ENCODE data around the gene MAP2K7. TPM values are rescaled to one million over a fixed set of nuclear protein-coding genes. Genes with fewer than 3 reads are reported as not detected.

MAP2K7 gene
- total RNA-seq, 1 experiment from 2014 or later, result 54.0 TPM

- H3K4me1 ChIP-seq (replicated peaks; ENCODE audit: insufficient read depth), result peaks cover 23% of the 10 kb centered on the region
- ChIA-PET POLR2A (ENCODE audit: unreplicated experiment) (no interaction called here), CTCF (no interaction called here)
- DNase-seq, result no peak
- H3K9me2 ChIP-seq (ENCODE audit: insufficient read depth), result no peaks in the 10 kb centered on the region
- H3K4me3 ChIP-seq, result no peak overlapping the region
- H3K9me3 ChIP-seq (ENCODE audit: insufficient read depth, low read depth), result no peaks in the 10 kb centered on the region
- H3K36me3 ChIP-seq (ENCODE audit: low read depth), result no peaks in the 10 kb centered on the region
- no peak for TF ChIP-seq EZH2 (IDR thresholded peaks at IDR 0.05; ENCODE audit: low read depth)
- no peak for TF ChIP-seq CTCF (conservative IDR thresholded peaks at IDR 0.05)
- H3K27me3 ChIP-seq (ENCODE audit: insufficient read depth, low read depth), result peaks cover 2% of the 10 kb centered on the region
- intact Hi-C loops (cut with micrococcal nuclease; ENCODE audit: unreplicated experiment), result loop anchor here (2.0 to 10.0 kb wide), 2 partner anchors 51 to 247 kb away; partner anchors contain the start of gene MCEMP1
- H2AFZ ChIP-seq, result no peak overlapping the region
- H3K79me2 ChIP-seq (ENCODE audit: low read depth), result 0 out of 2 replicates have a peak, but pooled peaks cover 5% of the 10 kb centered on the region
- H3K27ac ChIP-seq, result no peak overlapping the region
- no TSS peak for BruUV-seq (replicated peaks)
- H3K4me2 ChIP-seq, result no peak overlapping the region
- peaks cover 42% of the 10 kb centered on the region for H3F3A ChIP-seq (ENCODE audit: insufficient read depth, low read depth)
- no peaks in the 10 kb centered on the region; the same call in 1 of the 2 replicates for H4K20me1 ChIP-seq (ENCODE audit: insufficient read depth)
Observed at GRCh38 chr19:7921967-7922835, 18.5 kb downstream of the MAP2K7 start.

GRCh38 chr19:7922836-7923195 lies 19.1 kb downstream of the MAP2K7 start:
- Histone ChIP-seq H3K79me2 (ENCODE audit: low read depth) (0 out of 2 replicates have a peak, but pooled peaks cover 5% of the 10 kb centered on the region), H2AFZ (no peak overlapping the region), H3K27me3 (ENCODE audit: insufficient read depth, low read depth) (no peaks in the 10 kb centered on the region), H3K36me3 (ENCODE audit: low read depth) (no peaks in the 10 kb centered on the region), H3K9me3 (ENCODE audit: insufficient read depth, low read depth) (no peaks in the 10 kb centered on the region), H3F3A (ENCODE audit: insufficient read depth, low read depth) (peaks cover 47% of the 10 kb centered on the region), H3K27ac (no peak overlapping the region), H3K4me2 (no peak overlapping the region), H3K9me2 (ENCODE audit: insufficient read depth) (no peaks in the 10 kb centered on the region), H3K4me3 (no peak overlapping the region), H3K4me1 (replicated peaks; ENCODE audit: insufficient read depth) (peaks cover 20% of the 10 kb centered on the region), H4K20me1 (ENCODE audit: insufficient read depth) (peaks cover 5% of the 10 kb centered on the region; the same call in 1 of the 2 replicates)
- no TSS peak for BruUV-seq (replicated peaks)
- TF ChIP-seq EZH2 (IDR thresholded peaks at IDR 0.05; ENCODE audit: low read depth) (no peak), CTCF (conservative IDR thresholded peaks at IDR 0.05) (no peak)
- DNase-seq, result no peak
- ChIA-PET CTCF (interaction anchor here (0.5 kb wide), 1 partner anchor 317 kb away, joined by 12 read pairs; no protein-coding TSS in a partner anchor), POLR2A (ENCODE audit: unreplicated experiment) (no interaction called here)
- intact Hi-C loops (cut with micrococcal nuclease; ENCODE audit: unreplicated experiment), result loop anchor here (10.0 kb wide), 1 partner anchor 248 kb away; the partner anchor contains the start of gene MCEMP1

GRCh38 chr19:7923295-7924191 lies 19.9 kb downstream of the MAP2K7 start:
- H3K79me2 ChIP-seq (ENCODE audit: low read depth), result 0 out of 2 replicates have a peak, but pooled peaks cover 5% of the 10 kb centered on the region
- H2AFZ ChIP-seq, result no peak overlapping the region
- H3F3A ChIP-seq (ENCODE audit: insufficient read depth, low read depth), result peaks cover 48% of the 10 kb centered on the region
- no peak overlapping the region for H3K4me2 ChIP-seq
- intact Hi-C loops (cut with micrococcal nuclease; ENCODE audit: unreplicated experiment), result loop anchor here (10.0 kb wide), 1 partner anchor 249 kb away; the partner anchor contains the start of gene MCEMP1
- DNase-seq, result no peak
- peaks cover 6% of the 10 kb centered on the region; the same call in 1 of the 2 replicates for H4K20me1 ChIP-seq (ENCODE audit: insufficient read depth)
- H3K27ac ChIP-seq, result no peak overlapping the region
- TF ChIP-seq EZH2 (IDR thresholded peaks at IDR 0.05; ENCODE audit: low read depth) (no peak), CTCF (conservative IDR thresholded peaks at IDR 0.05) (no peak)
- peaks cover 25% of the 10 kb centered on the region for H3K4me1 ChIP-seq (replicated peaks; ENCODE audit: insufficient read depth)
- BruUV-seq (replicated peaks), result no TSS peak
- CTCF ChIA-PET, result interaction anchor here (0.5 to 0.7 kb wide), 3 partner anchors 69 to 913 kb away, joined by 5 to 12 read pairs (median 7); no protein-coding TSS in a partner anchor
- H3K4me3 ChIP-seq, result no peak overlapping the region
- POLR2A ChIA-PET (ENCODE audit: unreplicated experiment), result no interaction called here
- no peaks in the 10 kb centered on the region for H3K36me3 ChIP-seq (ENCODE audit: low read depth)
- H3K9me3 ChIP-seq (ENCODE audit: insufficient read depth, low read depth), result no peaks in the 10 kb centered on the region
- H3K9me2 ChIP-seq (ENCODE audit: insufficient read depth), result no peaks in the 10 kb centered on the region
- no peaks in the 10 kb centered on the region for H3K27me3 ChIP-seq (ENCODE audit: insufficient read depth, low read depth)
